ENCODE data around the gene TNFAIP8L2. TPM values are rescaled to one million over a fixed set of nuclear protein-coding genes. Genes with fewer than 3 reads are reported as not detected.
A peak's percentile ranks its signal among the peaks of the same experiment; 100 is the strongest.
"Not testable (repeated sequence)": the region's sequence is repeated elsewhere in the genome, so short reads cannot be mapped to it uniquely, and the experiment has no call there.

TNFAIP8L2 gene
- total RNA-seq, 1 donor from 2014 or later: 4.2 TPM

GRCh38 chr1:151196292-151196800 is 39.9 kb downstream of the TNFAIP8L2 start:
- Histone ChIP-seq H3K27ac (ENCODE audit: low read depth, low read length) (peak overlapping the region; percentile 36), H3K27me3 (ENCODE audit: control insufficient read depth in 3 of 3, insufficient read depth in 3 of 3, low read length in 3 of 3) (no peaks in the 10 kb centered on the region), H3K36me3 (ENCODE audit: control insufficient read depth in 3 of 3, insufficient read depth in 3 of 3, low read length in 3 of 3) (no peaks in the 10 kb centered on the region), H3K9me3 (ENCODE audit: control insufficient read depth in 3 of 3, low read length in 3 of 3) (no peaks in the 10 kb centered on the region), H3K4me1 (ENCODE audit: control insufficient read depth in 3 of 3, insufficient read depth in 3 of 3, low read length in 3 of 3) (peaks cover 10 to 18% (median 12%) of the 10 kb centered on the region in 3 donors), H3K9ac (ENCODE audit: low read depth in 1 of 3, low read length in 3 of 3) (peak overlapping the region; percentile 10 to 72 (median 57)), H3K4me3 (ENCODE audit: low read length in 3 of 3) (peak overlapping the region; percentile 26 to 49 (median 39))

- H3K36me3 ChIP-seq (ENCODE audit: control insufficient read depth in 3 of 3, insufficient read depth in 3 of 3, low read length in 3 of 3): peaks cover 0 to 3% (median 0%) of the 10 kb centered on the region in 3 donors
- H3K27ac ChIP-seq (ENCODE audit: low read depth, low read length): peak overlapping the region; percentile 98
- peaks cover 20 to 29% (median 24%) of the 10 kb centered on the region in 3 donors for H3K4me1 ChIP-seq (ENCODE audit: control insufficient read depth in 3 of 3, insufficient read depth in 3 of 3, low read length in 3 of 3)
These were observed 41.4 kb downstream of the TNFAIP8L2 start for GRCh38 chr1:151197863-151198253.

GRCh38 chr1:151198254-151199127 is 42.0 kb downstream of the TNFAIP8L2 start, which contains the start of gene PIP5K1A:
Gene PIP5K1A (plus strand): TSS chr1:151198552. CDS start chr1:151198997, 445 bp downstream.
- Histone ChIP-seq H3K27ac (ENCODE audit: low read depth, low read length) (peak within 1 kb of the TSS; percentile 98), H3K9me3 (ENCODE audit: control insufficient read depth in 3 of 3, low read length in 3 of 3) (no peaks in the 10 kb centered on the region), H3K4me1 (ENCODE audit: control insufficient read depth in 3 of 3, insufficient read depth in 3 of 3, low read length in 3 of 3) (peaks cover 20 to 29% (median 27%) of the 10 kb centered on the region in 3 donors), H3K9ac (ENCODE audit: low read depth in 1 of 3, low read length in 3 of 3) (peak within 1 kb of the TSS; percentile 96 to 98 (median 96)), H3K4me3 (ENCODE audit: low read length in 3 of 3) (peak within 1 kb of the TSS; percentile 96 to 99 (median 99)), H3K36me3 (ENCODE audit: control insufficient read depth in 3 of 3, insufficient read depth in 3 of 3, low read length in 3 of 3) (peaks cover 0 to 6% (median 0%) of the 10 kb centered on the region in 3 donors), H3K27me3 (ENCODE audit: control insufficient read depth in 3 of 3, insufficient read depth in 3 of 3, low read length in 3 of 3) (no peaks in the 10 kb centered on the region)

More at GRCh38 chr1:151197863-151198253, 41.4 kb downstream of the TNFAIP8L2 start:
- peak overlapping the region; percentile 96 to 99 (median 99) for H3K4me3 ChIP-seq (ENCODE audit: low read length in 3 of 3)
- no peaks in the 10 kb centered on the region for H3K27me3 ChIP-seq (ENCODE audit: control insufficient read depth in 3 of 3, insufficient read depth in 3 of 3, low read length in 3 of 3)
- H3K9me3 ChIP-seq (ENCODE audit: control insufficient read depth in 3 of 3, low read length in 3 of 3): no peaks in the 10 kb centered on the region
- peak overlapping the region; percentile 68 to 98 (median 72) for H3K9ac ChIP-seq (ENCODE audit: low read depth in 1 of 3, low read length in 3 of 3)

- Histone ChIP-seq H3K4me3 (ENCODE audit: low read length in 3 of 3) (peak overlapping the region; percentile 96 to 99 (median 99)), H3K9ac (ENCODE audit: low read depth in 1 of 3, low read length in 3 of 3) (peak overlapping the region; percentile 96 to 98 (median 96)), H3K9me3 (ENCODE audit: control insufficient read depth in 3 of 3, low read length in 3 of 3) (no peaks in the 10 kb centered on the region), H3K36me3 (ENCODE audit: control insufficient read depth in 3 of 3, insufficient read depth in 3 of 3, low read length in 3 of 3) (peaks cover 0 to 6% (median 0%) of the 10 kb centered on the region in 3 donors), H3K4me1 (ENCODE audit: control insufficient read depth in 3 of 3, insufficient read depth in 3 of 3, low read length in 3 of 3) (peaks cover 20 to 29% (median 27%) of the 10 kb centered on the region in 3 donors), H3K27ac (ENCODE audit: low read depth, low read length) (peak overlapping the region; percentile 98), H3K27me3 (ENCODE audit: control insufficient read depth in 3 of 3, insufficient read depth in 3 of 3, low read length in 3 of 3) (no peaks in the 10 kb centered on the region)
These were observed 43.6 kb downstream of the TNFAIP8L2 start for GRCh38 chr1:151199873-151200581.

GRCh38 chr1:151205381-151205965 is 49.0 kb downstream of the TNFAIP8L2 start:
- H3K4me3 ChIP-seq (ENCODE audit: low read length in 3 of 3); H3K36me3 ChIP-seq (ENCODE audit: control insufficient read depth in 3 of 3, insufficient read depth in 3 of 3, low read length in 3 of 3); H3K9me3 ChIP-seq (ENCODE audit: control insufficient read depth in 3 of 3, low read length in 3 of 3); H3K9ac ChIP-seq (ENCODE audit: low read depth in 1 of 3, low read length in 3 of 3); H3K27me3 ChIP-seq (ENCODE audit: control insufficient read depth in 3 of 3, insufficient read depth in 3 of 3, low read length in 3 of 3); H3K27ac ChIP-seq (ENCODE audit: low read depth, low read length): not testable (repeated sequence)
- H3K4me1 ChIP-seq (ENCODE audit: control insufficient read depth in 3 of 3, insufficient read depth in 3 of 3, low read length in 3 of 3): peaks cover 10 to 19% (median 13%) of the 10 kb centered on the region in 3 donors

Other genes starting within 250 kb of the TNFAIP8L2 start
- 47.5 TPM for gene SETDB1, start 230.3 kb upstream of the TNFAIP8L2 start, total RNA-seq
- 44.4 TPM for gene CERS2, start 181.8 kb upstream of the TNFAIP8L2 start, total RNA-seq
- not detected for gene ANXA9, start 174.4 kb upstream of the TNFAIP8L2 start, total RNA-seq
- gene MINDY1, start 149.7 kb upstream of the TNFAIP8L2 start, total RNA-seq: 16.2 TPM
- 9.9 TPM for gene PRUNE1, start 148.2 kb upstream of the TNFAIP8L2 start, total RNA-seq
- gene BNIPL, start 120.1 kb upstream of the TNFAIP8L2 start, total RNA-seq: 0.52 TPM
- gene C1orf56, start 108.9 kb upstream of the TNFAIP8L2 start, total RNA-seq: 1.6 TPM
- gene CDC42SE1, start 97.0 kb upstream of the TNFAIP8L2 start, total RNA-seq: 27.1 TPM
- gene MLLT11, start 96.3 kb upstream of the TNFAIP8L2 start, total RNA-seq: 2.1 TPM
- 7.8 TPM for gene GABPB2, start 85.9 kb upstream of the TNFAIP8L2 start, total RNA-seq
- gene SEMA6C, start 10.0 kb upstream of the TNFAIP8L2 start, total RNA-seq: 15.7 TPM
- 9.9 TPM for gene LYSMD1, start 9.3 kb downstream of the TNFAIP8L2 start, total RNA-seq
- 24.5 TPM for gene SCNM1, start 9.5 kb downstream of the TNFAIP8L2 start, total RNA-seq
- gene TMOD4, start 19.3 kb downstream of the TNFAIP8L2 start, total RNA-seq: 50.6 TPM
- gene VPS72, start 33.5 kb downstream of the TNFAIP8L2 start, total RNA-seq: 35.0 TPM
- 51.7 TPM for gene PIP5K1A, start 41.9 kb downstream of the TNFAIP8L2 start, total RNA-seq
- 145 TPM for gene PSMD4, start 98.1 kb downstream of the TNFAIP8L2 start, total RNA-seq
- gene ZNF687, start 125.7 kb downstream of the TNFAIP8L2 start, total RNA-seq: 5.7 TPM
- 30.3 TPM for gene PI4KB, start 170.8 kb downstream of the TNFAIP8L2 start, total RNA-seq
- gene RFX5, start 190.6 kb downstream of the TNFAIP8L2 start, total RNA-seq: 24.0 TPM
- 74.6 TPM for gene SELENBP1, start 216.1 kb downstream of the TNFAIP8L2 start, total RNA-seq
- 308 TPM for gene PSMB4, start 242.9 kb downstream of the TNFAIP8L2 start, total RNA-seq